BLaER1 (cell line): ENCODE measurements around the gene ABHD1.

ENCODE experiments used
- H3K27ac ChIP-seq: shearing (Covaris generic); formaldehyde crosslinking; 2 replicates; pipeline ENCODE4 v1.8.1; 2022
- H3K27me3 ChIP-seq: shearing (Covaris generic); formaldehyde crosslinking; 2 replicates; pipeline ENCODE4 v1.8.1; 2022
- H3K36me3 ChIP-seq: shearing (Covaris generic); formaldehyde crosslinking; 2 replicates; pipeline ENCODE4 v1.8.1; 2022
- H3K4me1 ChIP-seq: shearing (Covaris generic); formaldehyde crosslinking; 2 replicates; pipeline ENCODE4 v1.8.1; 2022
- H3K4me2 ChIP-seq: shearing (Covaris generic); formaldehyde crosslinking; 2 replicates; pipeline ENCODE4 v1.8.1; 2022
- H3K4me3 ChIP-seq: shearing (Covaris generic); formaldehyde crosslinking; 2 replicates; pipeline ENCODE4 v1.8.1; 2022
- H3K9ac ChIP-seq: shearing (Covaris generic); formaldehyde crosslinking; 2 replicates; pipeline ENCODE4 v1.8.1; 2022
- H3K9me3 ChIP-seq: shearing (Covaris generic); formaldehyde crosslinking; 2 replicates; pipeline ENCODE4 v1.8.1; 2022
- H4K20me1 ChIP-seq: shearing (Covaris generic); formaldehyde crosslinking; 2 replicates; pipeline ENCODE4 v1.8.1; 2022
- Cebpa-rat ChIP-seq: shearing (Covaris generic); IDR thresholded peaks from 2 replicates; pipeline ENCODE4 v1.8.1; 2022

The ABHD1 gene

DNA sequence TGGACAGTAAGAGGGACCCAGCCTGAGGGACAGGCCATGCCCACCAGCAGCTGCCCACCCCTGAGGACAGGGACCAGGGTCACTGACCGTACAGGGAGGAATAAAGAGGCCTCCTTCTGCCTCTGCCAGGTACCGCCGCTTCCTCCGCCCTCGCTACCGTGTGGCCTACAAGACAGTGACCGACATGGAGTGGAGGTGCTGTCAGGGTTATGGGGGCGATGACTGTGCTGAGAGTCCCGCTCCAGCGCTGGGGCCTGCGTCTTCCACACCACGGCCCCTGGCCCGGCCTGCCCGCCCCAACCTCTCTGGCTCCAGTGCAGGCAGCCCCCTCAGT lies 43.0 kb upstream of the ABHD1 start:
- H3K36me3 ChIP-seq, result peaks cover 38% of the 10 kb centered on the region
- H3K9me3 ChIP-seq, result no peaks in the 10 kb centered on the region
- peaks cover 84% of the 10 kb centered on the region for H3K4me1 ChIP-seq
- H3K27ac ChIP-seq, result peak overlapping the region; percentile 95
- H3K4me3 ChIP-seq, result peak overlapping the region; percentile 82
- H3K9ac ChIP-seq, result peak overlapping the region; percentile 96
- peak overlapping the region; percentile 100 for H3K4me2 ChIP-seq
- TF ChIP-seq Cebpa-rat, result no peak
- H3K27me3 ChIP-seq, result no peaks in the 10 kb centered on the region
- peaks cover 21% of the 10 kb centered on the region; the same call in 1 of the 2 replicates for H4K20me1 ChIP-seq

- peaks cover 21% of the 10 kb centered on the region; the same call in 1 of the 2 replicates for H4K20me1 ChIP-seq
- H3K9ac ChIP-seq, result peak overlapping the region; percentile 88
- peaks cover 38% of the 10 kb centered on the region for H3K36me3 ChIP-seq
- no peaks in the 10 kb centered on the region for H3K9me3 ChIP-seq
- H3K27ac ChIP-seq, result peak overlapping the region; percentile 86
- H3K4me1 ChIP-seq, result peaks cover 78% of the 10 kb centered on the region
- H3K4me3 ChIP-seq, result peak overlapping the region; percentile 55
- peak overlapping the region; percentile 100 for H3K4me2 ChIP-seq
- no peak for TF ChIP-seq Cebpa-rat
- H3K27me3 ChIP-seq, result no peaks in the 10 kb centered on the region
Measured at GRCh38 chr2:27081984-27082772, 41.4 kb upstream of the ABHD1 start.

DNA sequence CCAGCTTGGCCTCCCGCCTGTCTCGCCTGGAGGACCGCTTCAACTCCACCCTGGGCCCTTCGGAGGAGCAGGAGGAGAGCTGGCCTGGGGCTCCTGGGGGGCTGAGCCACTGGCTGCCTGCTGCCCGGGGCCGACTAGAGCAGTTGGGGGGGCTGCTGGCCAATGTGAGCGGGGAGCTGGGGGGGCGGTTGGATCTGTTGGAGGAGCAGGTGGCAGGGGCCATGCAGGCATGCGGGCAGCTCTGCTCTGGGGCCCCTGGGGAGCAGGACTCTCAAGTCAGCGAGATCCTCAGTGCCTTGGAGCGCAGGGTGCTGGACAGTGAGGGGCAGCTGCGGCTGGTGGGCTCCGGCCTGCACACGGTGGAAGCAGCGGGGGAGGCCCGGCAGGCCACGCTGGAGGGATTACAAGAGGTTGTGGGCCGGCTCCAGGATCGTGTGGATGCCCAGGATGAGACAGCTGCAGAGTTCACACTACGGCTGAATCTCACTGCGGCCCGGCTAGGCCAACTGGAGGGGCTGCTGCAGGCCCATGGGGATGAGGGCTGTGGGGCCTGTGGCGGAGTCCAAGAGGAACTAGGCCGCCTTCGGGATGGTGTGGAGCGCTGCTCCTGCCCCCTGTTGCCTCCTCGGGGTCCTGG lies 40.7 kb upstream of the ABHD1 start:
- H4K20me1 ChIP-seq, result peaks cover 21% of the 10 kb centered on the region; the same call in 1 of the 2 replicates
- no peaks in the 10 kb centered on the region for H3K27me3 ChIP-seq
- H3K9me3 ChIP-seq, result no peaks in the 10 kb centered on the region
- H3K27ac ChIP-seq, result peak overlapping the region; percentile 86
- peaks cover 78% of the 10 kb centered on the region for H3K4me1 ChIP-seq
- no peak for TF ChIP-seq Cebpa-rat
- H3K4me3 ChIP-seq, result peak overlapping the region; percentile 55; the same call in 1 of the 2 replicates
- peak overlapping the region; percentile 88 for H3K9ac ChIP-seq
- peaks cover 38% of the 10 kb centered on the region for H3K36me3 ChIP-seq
- peak overlapping the region; percentile 100 for H3K4me2 ChIP-seq

- H3K9me3 ChIP-seq, result no peaks in the 10 kb centered on the region
- H3K4me2 ChIP-seq, result peak overlapping the region; percentile 100
- H3K27ac ChIP-seq, result peak overlapping the region; percentile 86
- peak overlapping the region; percentile 88 for H3K9ac ChIP-seq
- H3K27me3 ChIP-seq, result no peaks in the 10 kb centered on the region
- H3K4me1 ChIP-seq, result peaks cover 80% of the 10 kb centered on the region
- no peak overlapping the region for H3K4me3 ChIP-seq
- TF ChIP-seq Cebpa-rat, result no peak
- H3K36me3 ChIP-seq, result peaks cover 38% of the 10 kb centered on the region
- H4K20me1 ChIP-seq, result peaks cover 21% of the 10 kb centered on the region; the same call in 1 of the 2 replicates
Measured at GRCh38 chr2:27083410-27084296, 40.0 kb upstream of the ABHD1 start.

GRCh38 chr2:27084297-27085061 lies 39.1 kb upstream of the ABHD1 start:
- TF ChIP-seq Cebpa-rat, result no peak
- Histone ChIP-seq H3K4me2 (peak overlapping the region; percentile 100), H3K27me3 (no peaks in the 10 kb centered on the region), H3K4me1 (peaks cover 88% of the 10 kb centered on the region), H3K9me3 (no peaks in the 10 kb centered on the region), H3K4me3 (0 out of 2 replicates have a peak overlapping the region, but pooled peaks have one; percentile 18), H3K36me3 (peaks cover 38% of the 10 kb centered on the region), H3K27ac (peak overlapping the region; percentile 88; the same call in 1 of the 2 replicates), H4K20me1 (peaks cover 21% of the 10 kb centered on the region; the same call in 1 of the 2 replicates), H3K9ac (0 out of 2 replicates have a peak overlapping the region, but pooled peaks have one; percentile 88)

GRCh38 chr2:27085062-27085672 lies 38.4 kb upstream of the ABHD1 start:
- H3K27me3 ChIP-seq, result no peaks in the 10 kb centered on the region
- H3K36me3 ChIP-seq, result peaks cover 38% of the 10 kb centered on the region
- H3K4me2 ChIP-seq, result peak overlapping the region; percentile 100
- H3K9ac ChIP-seq, result peak overlapping the region; percentile 88
- TF ChIP-seq Cebpa-rat, result no peak
- no peaks in the 10 kb centered on the region for H3K9me3 ChIP-seq
- peak overlapping the region; percentile 75 for H3K4me3 ChIP-seq
- H3K27ac ChIP-seq, result peak overlapping the region; percentile 88
- peaks cover 91% of the 10 kb centered on the region for H3K4me1 ChIP-seq
- H4K20me1 ChIP-seq, result peaks cover 21% of the 10 kb centered on the region; the same call in 1 of the 2 replicates

DNA sequence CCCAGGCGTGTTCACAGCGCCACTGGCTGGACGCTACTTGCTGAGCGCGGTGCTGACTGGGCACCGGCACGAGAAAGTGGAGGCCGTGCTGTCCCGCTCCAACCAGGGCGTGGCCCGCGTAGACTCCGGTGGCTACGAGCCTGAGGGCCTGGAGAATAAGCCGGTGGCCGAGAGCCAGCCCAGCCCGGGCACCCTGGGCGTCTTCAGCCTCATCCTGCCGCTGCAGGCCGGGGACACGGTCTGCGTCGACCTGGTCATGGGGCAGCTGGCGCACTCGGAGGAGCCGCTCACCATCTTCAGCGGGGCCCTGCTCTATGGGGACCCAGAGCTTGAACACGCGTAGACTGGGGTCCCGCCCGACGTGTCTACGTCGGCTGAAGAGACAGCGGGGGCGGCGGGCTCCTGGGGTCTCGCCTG lies 37.9 kb upstream of the ABHD1 start:
- H3K9ac ChIP-seq, result peak overlapping the region; percentile 88
- peaks cover 38% of the 10 kb centered on the region for H3K36me3 ChIP-seq
- peaks cover 21% of the 10 kb centered on the region; the same call in 1 of the 2 replicates for H4K20me1 ChIP-seq
- peak overlapping the region; percentile 100 for H3K4me2 ChIP-seq
- no peak for TF ChIP-seq Cebpa-rat
- no peaks in the 10 kb centered on the region for H3K9me3 ChIP-seq
- no peaks in the 10 kb centered on the region for H3K27me3 ChIP-seq
- peak overlapping the region; percentile 75 for H3K4me3 ChIP-seq
- peaks cover 91% of the 10 kb centered on the region for H3K4me1 ChIP-seq
- H3K27ac ChIP-seq, result peak overlapping the region; percentile 88

GRCh38 chr2:27086090-27086723 lies 37.4 kb upstream of the ABHD1 start:
- H3K4me3 ChIP-seq, result peak overlapping the region; percentile 75
- peak overlapping the region; percentile 100 for H3K4me2 ChIP-seq
- H3K36me3 ChIP-seq, result peaks cover 38% of the 10 kb centered on the region
- H3K9me3 ChIP-seq, result no peaks in the 10 kb centered on the region
- peaks cover 21% of the 10 kb centered on the region; the same call in 1 of the 2 replicates for H4K20me1 ChIP-seq
- peak overlapping the region; percentile 88 for H3K27ac ChIP-seq
- no peaks in the 10 kb centered on the region for H3K27me3 ChIP-seq
- peak overlapping the region; percentile 88 for H3K9ac ChIP-seq
- H3K4me1 ChIP-seq, result peaks cover 91% of the 10 kb centered on the region
- TF ChIP-seq Cebpa-rat, result no peak
